SU-DHL-6 (cell line): ENCODE measurements around the gene RBMS3.

ENCODE experiments used
- CTCF ChIP-seq: fragments of 200-600 bp; sonication (generic); IDR thresholded peaks from one replicate; pipeline ENCODE4 v1.5.1; 2017; ENCODE audit warnings: antibody characterized with exemption, mild to moderate bottlenecking, low read length, moderate library complexity; ENCODE audit not compliant: insufficient read depth, poor library complexity, severe bottlenecking
- EZH2phosphoT487 ChIP-seq: fragments of 200-600 bp; sonication (generic), shearing (Covaris generic); conservative IDR thresholded peaks from 2 replicates; pipeline ENCODE4 v1.6.1; 2018; ENCODE audit warnings: mild to moderate bottlenecking, antibody characterized with exemption, low read length, moderate library complexity, mixed read lengths

- no peak for TF ChIP-seq CTCF
- TF ChIP-seq EZH2phosphoT487 = no peak
Observed at GRCh38 chr3:29552051-29552450, 271.2 kb downstream of the RBMS3 start.
